Measurements from ENCODE around the gene SORCS2. TPM values are rescaled to one million over a fixed set of nuclear protein-coding genes. Genes with fewer than 3 reads are reported as not detected.

The SORCS2 gene
- total RNA-seq, 1 experiment from 2014 or later: not detected

GRCh38 chr4:7652906-7653305, 460.6 kb downstream of the SORCS2 start:
- no peak for DNase-seq (ENCODE audit: unreplicated experiment)
- no peaks in the 10 kb centered on the region for H3K36me3 Mint-ChIP-seq (ENCODE audit: insufficient read depth, unreplicated experiment)
- intact Hi-C loops (cut with micrococcal nuclease): no loop called here
- peaks cover 39% of the 10 kb centered on the region for H3K4me1 Mint-ChIP-seq (ENCODE audit: insufficient read depth, unreplicated experiment)
- no peak overlapping the region for H3K27ac Mint-ChIP-seq (ENCODE audit: low read depth, unreplicated experiment)
- no peak for TF ChIP-seq CTCF (IDR thresholded peaks at IDR 0.05; ENCODE audit: unreplicated experiment)
- no TSS peak for BruUV-seq (replicated peaks)
- CTCF ChIA-PET: interaction anchor here (0.6 to 0.9 kb wide), 2 partner anchors 13 to 890 kb away, joined by 3 read pairs; no protein-coding TSS in a partner anchor
- no peaks in the 10 kb centered on the region for H3K9me3 Mint-ChIP-seq (ENCODE audit: unreplicated experiment)
- no peak overlapping the region for H3K4me3 Mint-ChIP-seq (ENCODE audit: unreplicated experiment)
- POLR2A ChIA-PET: no interaction called here
- no peaks in the 10 kb centered on the region for H3K27me3 Mint-ChIP-seq (ENCODE audit: insufficient read depth, unreplicated experiment)

GRCh38 chr4:7653510-7654369, 461.4 kb downstream of the SORCS2 start:
- intact Hi-C loops (cut with micrococcal nuclease): no loop called here
- BruUV-seq (replicated peaks): no TSS peak
- Mint-ChIP-seq H3K36me3 (ENCODE audit: insufficient read depth, unreplicated experiment) (no peaks in the 10 kb centered on the region), H3K4me1 (ENCODE audit: insufficient read depth, unreplicated experiment) (peaks cover 32% of the 10 kb centered on the region), H3K9me3 (ENCODE audit: unreplicated experiment) (no peaks in the 10 kb centered on the region), H3K4me3 (ENCODE audit: unreplicated experiment) (no peak overlapping the region), H3K27ac (ENCODE audit: low read depth, unreplicated experiment) (no peak overlapping the region), H3K27me3 (ENCODE audit: insufficient read depth, unreplicated experiment) (no peaks in the 10 kb centered on the region)
- no peak for DNase-seq (ENCODE audit: unreplicated experiment)
- no peak for TF ChIP-seq CTCF (IDR thresholded peaks at IDR 0.05; ENCODE audit: unreplicated experiment)
- ChIA-PET CTCF (interaction anchor here (0.6 to 0.9 kb wide), 3 partner anchors 12 to 149 kb away, joined by 3 to 4 read pairs (median 3); no protein-coding TSS in a partner anchor), POLR2A (no interaction called here)

- DNase-seq (ENCODE audit: unreplicated experiment): no peak
- no peak overlapping the region for H3K27ac Mint-ChIP-seq (ENCODE audit: low read depth, unreplicated experiment)
- H3K36me3 Mint-ChIP-seq (ENCODE audit: insufficient read depth, unreplicated experiment): no peaks in the 10 kb centered on the region
- CTCF ChIA-PET: no interaction called here
- H3K9me3 Mint-ChIP-seq (ENCODE audit: unreplicated experiment): no peaks in the 10 kb centered on the region
- TF ChIP-seq CTCF (IDR thresholded peaks at IDR 0.05; ENCODE audit: unreplicated experiment): no peak
- no peaks in the 10 kb centered on the region for H3K27me3 Mint-ChIP-seq (ENCODE audit: insufficient read depth, unreplicated experiment)
- intact Hi-C loops (cut with micrococcal nuclease): no loop called here
- BruUV-seq (replicated peaks): no TSS peak
- H3K4me1 Mint-ChIP-seq (ENCODE audit: insufficient read depth, unreplicated experiment): peaks cover 22% of the 10 kb centered on the region
- POLR2A ChIA-PET: no interaction called here
- H3K4me3 Mint-ChIP-seq (ENCODE audit: unreplicated experiment): no peak overlapping the region
Observed at GRCh38 chr4:7654550-7655445, 462.5 kb downstream of the SORCS2 start.

Data from MCF 10A (cell line).